Activated CD4-positive, alpha-beta T cell treated with anti-CD3 and anti-CD28 coated beads, Interleukin-2, amount 10 ng/mL, durations not matched to agents 7 days and 5 days (primary cell): Measurements from ENCODE around the gene ANKRD53. TPM values are rescaled to one million over a fixed set of nuclear protein-coding genes. Genes with fewer than 3 reads are reported as not detected.

ENCODE experiments used
- CTCF ChIA-PET: fragments of 350-600 bp; sonication (Branson Sonifier 250); formaldehyde crosslinking; loops from one replicate; lab custom pipeline; 2021; ENCODE audit warnings: antibody characterized with exemption; lab: Charles Lee
- POLR2A ChIA-PET: fragments of 350-600 bp; sonication (Branson Sonifier 250); formaldehyde crosslinking; loops from one replicate; lab custom pipeline; 2021; ENCODE audit warnings: antibody characterized with exemption; lab: Charles Lee
- DNase-seq: peaks from one replicate; pipeline ENCODE4 v3.0.0-alpha.2; 2020
- H3K27ac Mint-ChIP-seq: one replicate; pipeline ENCODE4 v1.8.0; 2021; ENCODE audit warnings: mild to moderate bottlenecking, moderate library complexity, mixed read lengths
- H3K27me3 Mint-ChIP-seq: one replicate; pipeline ENCODE4 v1.8.0; 2021; ENCODE audit warnings: mixed read lengths
- H3K36me3 Mint-ChIP-seq: one replicate; pipeline ENCODE4 v1.8.0; 2021; ENCODE audit warnings: low read depth, mixed read lengths
- H3K4me1 Mint-ChIP-seq: one replicate; pipeline ENCODE4 v1.8.0; 2021; ENCODE audit warnings: mixed read lengths
- H3K4me3 Mint-ChIP-seq: one replicate; pipeline ENCODE4 v1.8.0; 2021; ENCODE audit warnings: mild to moderate bottlenecking, moderate library complexity, mixed read lengths
- H3K9me3 Mint-ChIP-seq: one replicate; pipeline ENCODE4 v1.8.0; 2021; ENCODE audit warnings: mixed read lengths
- total RNA-seq, 2 experiments: library from RNA; stranded (reverse); gene quantifications; one replicate each; pipeline ENCODE4 v1.2.3, GENCODE V29; 2021

The ANKRD53 gene
- total RNA-seq, 2 experiments from 2014 or later, result 0.50 TPM; not detected in 1

DNA sequence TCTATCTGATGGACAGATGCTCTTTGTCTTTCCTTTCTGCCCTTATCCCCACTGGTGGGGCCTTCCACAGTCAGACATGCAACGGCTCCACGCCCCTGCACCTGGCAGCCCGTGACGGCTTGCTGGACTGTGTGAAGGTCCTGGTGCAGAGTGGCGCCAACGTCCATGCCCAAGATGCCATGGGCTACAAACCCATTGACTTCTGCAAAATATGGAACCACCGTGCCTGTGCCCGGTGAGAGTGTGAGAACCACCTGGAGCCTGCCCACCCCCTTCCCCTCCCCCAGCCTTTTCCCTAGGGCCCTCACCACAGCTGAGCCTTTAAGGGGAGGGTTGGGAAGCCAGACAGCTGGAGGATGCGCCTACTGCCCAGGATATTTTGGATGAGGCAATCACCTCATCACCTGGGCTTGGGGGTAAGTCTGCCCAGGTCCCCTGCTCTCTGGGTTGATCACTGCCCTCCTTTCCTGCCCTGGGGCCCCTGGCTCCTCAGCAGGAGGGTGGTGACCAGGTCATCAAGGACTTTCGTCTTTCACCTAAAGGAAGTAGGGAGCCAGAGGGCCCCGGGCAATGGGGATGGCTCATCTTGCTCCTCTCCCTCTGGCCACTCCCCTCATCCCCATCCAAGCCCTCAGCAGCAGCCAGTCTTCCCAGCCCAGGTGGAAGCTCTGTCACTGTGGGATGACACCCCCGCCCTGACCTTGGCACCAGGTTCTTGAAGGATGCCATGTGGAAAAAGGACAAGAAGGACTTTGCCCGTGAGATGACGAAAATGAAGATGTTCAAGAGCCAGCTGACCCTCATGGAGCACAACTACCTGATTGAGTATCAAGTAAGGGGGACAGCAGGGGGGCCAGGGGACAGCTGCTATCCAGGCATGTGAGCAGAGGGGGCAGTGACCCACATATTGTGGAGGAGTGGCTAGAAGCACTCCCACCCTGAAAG lies 3.7 kb downstream of the ANKRD53 start:
- ChIA-PET POLR2A (no interaction called here), CTCF (interaction anchor here (1.5 to 2.2 kb wide), 3 partner anchors 12 to 112 kb away, joined by 4 to 6 read pairs (median 6); partner anchors contain the start of gene TEX261)
- H3K9me3 Mint-ChIP-seq, result no peaks in the 10 kb centered on the region
- DNase-seq, result no peak
- peaks cover 14% of the 10 kb centered on the region for H3K36me3 Mint-ChIP-seq
- no peak overlapping the region for H3K27ac Mint-ChIP-seq
- peaks cover 31% of the 10 kb centered on the region for H3K4me1 Mint-ChIP-seq
- no peak overlapping the region for H3K4me3 Mint-ChIP-seq
- H3K27me3 Mint-ChIP-seq, result peaks cover 2% of the 10 kb centered on the region

DNA sequence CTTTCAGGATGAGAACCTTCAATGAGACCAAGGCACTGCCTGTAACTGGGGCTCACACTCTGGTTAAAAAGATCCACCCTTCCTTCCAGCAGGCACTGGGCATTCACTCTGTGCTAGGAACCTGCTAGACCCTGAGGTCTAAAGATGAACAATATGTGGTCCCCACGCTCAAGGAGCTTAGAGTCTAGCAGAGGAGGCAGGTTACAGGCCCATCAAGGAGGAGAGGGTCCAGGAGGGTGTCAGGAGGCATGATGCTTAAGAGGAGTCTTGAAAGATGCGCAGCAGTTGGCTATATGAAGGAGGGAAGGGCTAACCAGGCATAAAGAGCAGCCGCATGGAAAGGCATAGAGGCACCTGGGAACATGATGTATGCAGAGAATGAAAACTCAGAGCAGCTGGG lies 4.5 kb downstream of the ANKRD53 start:
- no peak for DNase-seq
- peaks cover 22% of the 10 kb centered on the region for H3K36me3 Mint-ChIP-seq
- H3K27me3 Mint-ChIP-seq, result peaks cover 2% of the 10 kb centered on the region

DNA sequence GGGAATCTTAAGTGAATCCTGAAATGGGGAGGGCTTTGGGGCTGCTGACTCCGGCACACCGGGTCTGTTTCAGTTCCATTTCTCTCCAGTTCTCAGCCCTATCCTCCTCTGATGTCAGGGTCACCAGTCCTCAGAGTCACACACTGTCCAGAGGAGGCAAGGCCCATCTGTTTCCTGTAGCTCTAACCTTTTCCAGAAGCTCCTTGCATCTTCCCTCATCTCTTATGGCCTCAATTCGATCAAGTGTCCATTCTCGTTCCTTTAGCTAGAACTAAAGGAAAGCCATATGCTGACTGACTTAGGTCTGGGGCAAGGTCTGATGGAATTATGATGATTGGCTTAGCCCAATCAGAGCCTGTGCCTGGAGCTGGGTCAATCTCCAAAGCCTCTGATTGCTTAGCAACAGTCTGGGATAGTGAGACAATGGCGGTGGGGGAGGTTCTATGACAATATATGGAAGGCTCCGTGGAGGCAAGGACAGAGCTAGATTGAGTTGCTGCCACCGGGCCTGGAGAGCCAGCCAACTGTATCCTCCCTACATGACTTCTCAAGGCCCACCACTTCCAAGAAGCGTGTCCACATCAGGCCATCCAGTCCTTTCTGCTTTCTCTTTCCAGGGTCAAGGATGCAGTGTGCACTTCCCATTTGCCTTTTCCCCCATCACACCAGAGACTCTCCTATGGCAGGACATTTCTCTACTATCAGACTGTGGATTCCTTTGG lies 5.2 kb downstream of the ANKRD53 start:
- POLR2A ChIA-PET, result no interaction called here
- Mint-ChIP-seq H3K27me3 (no peaks in the 10 kb centered on the region), H3K36me3 (peaks cover 22% of the 10 kb centered on the region), H3K27ac (no peak overlapping the region), H3K4me1 (peaks cover 20% of the 10 kb centered on the region), H3K4me3 (no peak overlapping the region), H3K9me3 (no peaks in the 10 kb centered on the region)
- CTCF ChIA-PET, result interaction anchor here (0.5 to 3.1 kb wide), 15 partner anchors 9 to 1402 kb away, joined by 3 to 16 read pairs (median 4); partner anchors contain the start of genes NAGK and TEX261
- DNase-seq, result no peak

More for the DNA sequence above, 4.5 kb downstream of the ANKRD53 start:
- no peak overlapping the region for H3K4me3 Mint-ChIP-seq
- ChIA-PET CTCF (interaction anchor here (1.5 to 3.1 kb wide), 4 partner anchors 12 to 113 kb away, joined by 4 to 16 read pairs (median 10); partner anchors contain the start of gene TEX261), POLR2A (no interaction called here)
- no peak overlapping the region for H3K27ac Mint-ChIP-seq
- peaks cover 23% of the 10 kb centered on the region for H3K4me1 Mint-ChIP-seq
- no peaks in the 10 kb centered on the region for H3K9me3 Mint-ChIP-seq

DNA sequence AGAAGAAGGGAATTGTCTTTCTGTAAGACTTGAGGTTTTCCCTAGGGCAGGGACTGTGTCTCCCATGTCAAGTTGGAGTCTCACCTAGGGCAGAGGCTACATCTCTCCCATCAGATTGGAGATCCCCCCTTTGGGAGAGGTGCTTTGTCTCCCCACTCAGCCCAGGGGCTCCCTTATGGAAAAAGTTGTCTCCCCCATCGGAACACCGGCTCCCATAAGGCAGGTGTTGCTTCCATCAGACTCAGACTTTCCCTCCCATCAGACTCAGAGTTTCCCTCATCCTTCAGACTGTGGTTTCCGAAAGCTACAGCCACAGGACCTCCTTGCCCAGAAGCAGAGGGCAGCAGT lies 5.8 kb downstream of the ANKRD53 start:
- H3K27ac Mint-ChIP-seq, result no peak overlapping the region
- DNase-seq, result no peak
- no peaks in the 10 kb centered on the region for H3K27me3 Mint-ChIP-seq
- H3K9me3 Mint-ChIP-seq, result no peaks in the 10 kb centered on the region
- peaks cover 26% of the 10 kb centered on the region for H3K36me3 Mint-ChIP-seq
- no peak overlapping the region for H3K4me3 Mint-ChIP-seq
- CTCF ChIA-PET, result interaction anchor here (0.5 to 3.1 kb wide), 19 partner anchors 8 to 1402 kb away, joined by 3 to 16 read pairs (median 4); partner anchors contain the start of genes NAGK and TEX261
- peaks cover 20% of the 10 kb centered on the region for H3K4me1 Mint-ChIP-seq
- POLR2A ChIA-PET, result interaction anchor here (1.0 kb wide), 1 partner anchor 17 kb away, joined by 5 read pairs; no protein-coding TSS in a partner anchor

DNA sequence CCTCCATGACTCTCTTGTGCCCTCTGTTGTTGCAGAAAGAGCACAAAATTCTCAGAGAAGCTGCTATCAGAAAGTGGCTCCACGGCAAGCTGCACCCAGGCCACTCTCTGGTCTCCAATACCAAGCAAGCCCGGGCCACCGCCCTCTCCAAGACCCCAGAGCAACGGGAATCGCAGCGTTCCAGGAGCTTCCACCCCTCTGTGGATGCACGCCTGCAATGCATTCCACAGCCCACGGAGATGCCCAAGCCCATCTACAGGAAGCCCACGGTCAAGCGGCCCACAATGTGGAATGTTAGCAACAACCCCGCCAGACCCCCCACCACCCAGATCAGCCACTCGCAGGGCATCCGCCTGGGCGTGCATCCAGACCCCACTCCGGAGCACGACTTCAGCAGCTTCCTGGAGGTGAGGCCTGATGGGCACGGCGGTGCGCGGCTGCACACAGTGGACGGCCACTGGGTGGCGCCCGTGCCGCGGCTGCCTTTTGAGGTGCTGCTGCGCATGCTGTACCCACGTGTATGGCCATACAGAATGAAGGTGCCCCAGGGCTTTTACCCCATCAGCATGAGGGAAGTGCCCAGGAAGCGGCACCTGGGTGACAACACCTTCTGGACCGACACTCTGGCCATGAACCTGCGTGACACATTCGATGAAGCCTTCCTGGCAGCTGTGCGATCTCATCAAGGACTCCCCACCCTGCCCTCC lies 6.3 kb downstream of the ANKRD53 start:
- H3K4me1 Mint-ChIP-seq, result peaks cover 19% of the 10 kb centered on the region
- ChIA-PET POLR2A (interaction anchor here (1.0 kb wide), 1 partner anchor 17 kb away, joined by 5 read pairs; no protein-coding TSS in a partner anchor), CTCF (interaction anchor here (0.6 to 3.1 kb wide), 18 partner anchors 8 to 268 kb away, joined by 3 to 16 read pairs (median 4); partner anchors contain the start of genes NAGK and TEX261)
- H3K9me3 Mint-ChIP-seq, result no peaks in the 10 kb centered on the region
- H3K27ac Mint-ChIP-seq, result peak overlapping the region; percentile 54
- H3K36me3 Mint-ChIP-seq, result peaks cover 26% of the 10 kb centered on the region
- H3K27me3 Mint-ChIP-seq, result no peaks in the 10 kb centered on the region
- DNase-seq, result peak; percentile 85
- H3K4me3 Mint-ChIP-seq, result peak overlapping the region; percentile 4

DNA sequence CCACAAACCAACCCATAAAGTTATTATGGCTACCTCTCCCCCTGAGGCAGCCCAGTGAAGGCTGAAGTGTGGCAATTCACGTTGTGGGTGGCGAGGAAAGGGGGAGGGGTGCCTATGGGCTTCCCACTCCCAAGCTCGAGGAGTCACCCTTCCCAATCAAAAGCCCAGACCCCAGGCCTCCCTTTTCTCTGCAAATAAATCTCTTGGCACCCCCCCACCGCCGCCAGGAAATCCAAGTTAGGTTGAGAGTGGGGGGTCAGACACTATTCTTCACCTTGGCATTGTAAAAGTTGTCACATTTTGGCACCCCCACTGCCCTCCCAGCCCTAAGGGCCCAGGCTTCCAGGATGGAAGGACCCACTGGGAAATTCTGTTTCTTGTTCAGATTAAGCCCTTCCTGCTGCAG lies 6.9 kb downstream of the ANKRD53 start:
- no peak overlapping the region for H3K4me3 Mint-ChIP-seq

DNA sequence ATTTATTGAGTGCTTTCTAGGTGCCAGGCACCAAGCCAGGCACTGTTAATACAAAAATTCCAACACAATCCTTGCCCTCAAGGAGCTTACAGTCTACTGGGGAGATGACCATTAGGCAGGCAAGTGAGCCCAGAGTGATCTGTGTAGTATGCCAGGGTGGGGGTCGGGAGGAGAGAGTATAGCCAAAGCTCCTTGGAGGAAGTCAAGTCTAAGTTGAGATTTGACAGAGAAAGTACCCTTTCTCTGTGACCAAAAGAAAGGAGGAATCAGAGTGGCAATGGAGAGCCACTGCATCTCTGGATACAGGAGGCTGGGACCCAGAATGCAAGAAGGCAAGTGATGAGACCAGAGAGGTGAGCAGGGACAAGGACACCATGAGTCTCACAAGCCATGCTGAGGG lies 7.5 kb downstream of the ANKRD53 start:
- ChIA-PET CTCF (interaction anchor here (0.7 to 3.1 kb wide), 7 partner anchors 9 to 121 kb away, joined by 3 to 15 read pairs (median 3); partner anchors contain the start of gene TEX261), POLR2A (no interaction called here)
- DNase-seq, result no peak
- H3K9me3 Mint-ChIP-seq, result no peaks in the 10 kb centered on the region
- H3K4me3 Mint-ChIP-seq, result no peak overlapping the region
- no peaks in the 10 kb centered on the region for H3K27me3 Mint-ChIP-seq
- H3K4me1 Mint-ChIP-seq, result peaks cover 19% of the 10 kb centered on the region
- H3K36me3 Mint-ChIP-seq, result peaks cover 26% of the 10 kb centered on the region
- peak overlapping the region; percentile 26 for H3K27ac Mint-ChIP-seq

More for the DNA sequence above, 6.9 kb downstream of the ANKRD53 start:
- POLR2A ChIA-PET, result interaction anchor here (1.0 kb wide), 1 partner anchor 16 kb away, joined by 5 read pairs; no protein-coding TSS in a partner anchor
- Mint-ChIP-seq H3K27me3 (no peaks in the 10 kb centered on the region), H3K27ac (no peak overlapping the region), H3K36me3 (peaks cover 26% of the 10 kb centered on the region), H3K4me1 (peaks cover 19% of the 10 kb centered on the region), H3K9me3 (no peaks in the 10 kb centered on the region)
- CTCF ChIA-PET, result interaction anchor here (0.7 to 3.1 kb wide), 10 partner anchors 7 to 120 kb away, joined by 3 to 16 read pairs (median 5); partner anchors contain the start of gene TEX261
- DNase-seq, result no peak

DNA sequence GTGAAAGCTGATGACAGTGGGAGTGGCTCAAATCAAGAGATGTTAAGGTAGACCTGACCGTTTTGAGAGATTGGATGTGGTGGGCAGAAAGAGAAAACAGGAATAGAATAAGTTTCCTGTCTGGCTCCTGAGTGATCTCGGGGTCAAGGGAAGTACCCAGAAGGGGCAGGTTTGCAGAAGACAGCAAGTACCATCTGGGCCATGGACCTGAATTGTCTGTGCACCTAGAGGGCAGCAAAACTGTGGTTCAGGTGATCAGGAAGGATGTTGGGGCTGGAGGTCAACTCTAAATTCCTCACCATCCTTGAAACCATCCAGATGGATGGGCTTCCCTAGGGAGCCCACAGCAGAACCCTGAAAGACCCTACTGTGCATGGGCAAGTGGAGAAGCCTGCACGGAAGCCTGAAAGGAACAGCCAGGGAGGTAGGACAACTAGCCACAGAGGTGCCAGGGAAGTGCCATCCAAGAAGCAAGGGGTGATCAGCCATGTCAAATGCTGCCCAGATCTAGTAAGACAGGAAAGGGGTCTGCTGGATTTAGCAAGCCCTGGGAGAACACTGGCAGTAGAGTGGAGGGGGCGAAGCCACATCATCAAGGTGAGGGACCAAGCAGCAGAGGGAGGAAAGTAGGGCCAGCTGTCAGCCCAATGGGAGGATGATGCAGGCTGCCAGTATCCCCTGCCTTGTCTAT lies 8.2 kb downstream of the ANKRD53 start:
- no peak for DNase-seq
- Mint-ChIP-seq H3K9me3 (no peaks in the 10 kb centered on the region), H3K27ac (no peak overlapping the region), H3K36me3 (peaks cover 29% of the 10 kb centered on the region), H3K27me3 (no peaks in the 10 kb centered on the region), H3K4me1 (peaks cover 22% of the 10 kb centered on the region), H3K4me3 (no peak overlapping the region)
- POLR2A ChIA-PET, result no interaction called here
- CTCF ChIA-PET, result interaction anchor here (0.9 kb wide), 2 partner anchors 16 to 22 kb away, joined by 3 read pairs; no protein-coding TSS in a partner anchor

DNA sequence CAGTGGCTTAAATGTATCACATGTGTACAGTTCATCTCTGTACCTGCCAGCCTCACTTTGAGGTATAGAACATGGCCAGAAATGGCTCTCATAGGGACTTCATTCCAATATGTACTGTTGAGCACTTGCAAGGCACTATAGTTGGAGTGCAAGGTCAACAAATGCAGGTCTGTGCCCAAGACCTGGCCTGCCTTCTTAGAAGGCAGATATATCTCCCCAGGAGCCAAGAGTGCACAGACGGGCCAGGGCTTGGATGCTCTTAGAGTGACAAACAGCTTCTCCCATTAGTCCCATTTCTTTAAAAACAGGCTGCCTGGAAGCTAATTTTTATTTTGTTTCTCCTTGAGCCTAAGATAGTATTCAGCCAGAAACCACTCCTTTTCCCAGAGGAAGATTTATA lies 9.0 kb downstream of the ANKRD53 start:
- ChIA-PET POLR2A (no interaction called here), CTCF (interaction anchor here (0.9 kb wide), 1 partner anchor 14 kb away, joined by 4 read pairs; no protein-coding TSS in a partner anchor)
- Mint-ChIP-seq H3K27me3 (no peaks in the 10 kb centered on the region), H3K9me3 (no peaks in the 10 kb centered on the region), H3K27ac (no peak overlapping the region), H3K36me3 (peaks cover 30% of the 10 kb centered on the region), H3K4me1 (peaks cover 26% of the 10 kb centered on the region), H3K4me3 (no peak overlapping the region)
- DNase-seq, result no peak

DNA sequence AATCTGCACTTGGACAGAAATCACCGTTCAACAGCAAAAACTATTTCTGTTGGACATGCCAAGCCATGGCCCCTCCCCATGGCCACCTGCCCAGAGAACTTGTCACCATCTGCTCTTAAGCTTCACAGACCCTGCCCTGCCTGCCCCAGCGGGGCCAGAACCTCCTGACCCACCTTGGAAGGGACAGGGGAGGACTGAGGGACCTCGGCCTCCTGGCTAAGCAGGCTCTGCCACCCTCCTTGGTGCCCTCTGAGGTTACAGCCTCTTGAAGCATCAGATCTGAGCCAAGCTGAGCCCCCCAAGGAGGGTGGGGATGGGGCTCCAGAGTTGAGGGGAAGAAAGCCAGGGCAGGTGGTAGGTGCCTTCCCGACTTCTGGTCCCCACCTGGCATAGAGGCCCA lies 9.7 kb downstream of the ANKRD53 start:
- CTCF ChIA-PET, result interaction anchor here (0.9 kb wide), 1 partner anchor 13 kb away, joined by 4 read pairs; no protein-coding TSS in a partner anchor
- Mint-ChIP-seq H3K4me3 (no peak overlapping the region), H3K36me3 (peaks cover 32% of the 10 kb centered on the region), H3K27me3 (no peaks in the 10 kb centered on the region), H3K27ac (no peak overlapping the region), H3K4me1 (peaks cover 31% of the 10 kb centered on the region), H3K9me3 (no peaks in the 10 kb centered on the region)
- POLR2A ChIA-PET, result no interaction called here
- no peak for DNase-seq
